A673 (cell line): ENCODE results near the gene POLR2M.

ENCODE experiments used
- CTCF ChIP-seq: fragments of 300-800, 200-600 bp; sonication (generic); conservative IDR thresholded peaks from 2 replicates; pipeline ENCODE4 v1.5.1; 2017; ENCODE audit warnings: low read depth, mild to moderate bottlenecking, antibody characterized with exemption, low read length, moderate library complexity, mixed read lengths
- EZH2 ChIP-seq: fragments of 200-600 bp; sonication (generic); IDR thresholded peaks from 2 replicates; pipeline ENCODE4 v1.6.1; 2017; ENCODE audit warnings: borderline replicate concordance, low read depth, mild to moderate bottlenecking, mixed read lengths, antibody characterized with exemption, low read length; ENCODE audit not compliant: poor library complexity, severe bottlenecking

- no peak for TF ChIP-seq CTCF
- TF ChIP-seq EZH2: no peak
Observed at GRCh38 chr15:57756466-57756865, 50.0 kb downstream of the POLR2M start.
